ENCODE measurements around the gene IL17RA. TPM values are rescaled to one million over a fixed set of nuclear protein-coding genes. Genes with fewer than 3 reads are reported as not detected.
"Not testable (repeated sequence)": the region's sequence is repeated elsewhere in the genome, so short reads cannot be mapped to it uniquely, and the experiment has no call there.

Gene IL17RA
- polyA plus RNA-seq (2012; ENCODE audit: low read depth, missing spikeins): 2.3 TPM

GRCh38 chr22:17084554-17085276 is at the start of gene IL17RA:
Gene IL17RA (plus strand): TSS chr22:17085000. CDS start chr22:17085092, 92 bp downstream.
- DNase-seq (ENCODE audit: insufficient read length, low spot score): peak; percentile 89
- FAIRE-seq: peak; percentile 96

GRCh38 chr22:17035246-17035645 is 49.6 kb upstream of the IL17RA start:
- DNase-seq (ENCODE audit: insufficient read length, low spot score) (no peak), FAIRE-seq (no peak)
- TF ChIP-seq POLR2A (IDR thresholded peaks at IDR 0.05; ENCODE audit: low read depth, low read length): no peak
- TF ChIP-seq TAF1 (IDR thresholded peaks at IDR 0.05; ENCODE audit: low read depth, low read length): no peak
- TF ChIP-seq POLR2AphosphoS5 (IDR thresholded peaks at IDR 0.05; ENCODE audit: low read depth, low read length): no peak
- no peak for TF ChIP-seq POU2F2 (IDR thresholded peaks at IDR 0.05; ENCODE audit: low read depth, low read length)
- no peak for TF ChIP-seq PAX5 (IDR thresholded peaks at IDR 0.05; ENCODE audit: insufficient read depth, low read length, severe bottlenecking)
- TF ChIP-seq SPI1 (IDR thresholded peaks at IDR 0.05; ENCODE audit: low read depth, low read length): no peak

More at GRCh38 chr22:17084554-17085276, at the start of gene IL17RA:
- TF ChIP-seq POLR2AphosphoS5 (IDR thresholded peaks at IDR 0.05; ENCODE audit: low read depth, low read length) (peak; percentile 36; the same call in 1 of the 2 replicates), PAX5 (IDR thresholded peaks at IDR 0.05; ENCODE audit: insufficient read depth, low read length, severe bottlenecking) (no peak), TAF1 (IDR thresholded peaks at IDR 0.05; ENCODE audit: low read depth, low read length) (peak; percentile 71; the same call in 1 of the 2 replicates), POU2F2 (IDR thresholded peaks at IDR 0.05; ENCODE audit: low read depth, low read length) (0 out of 2 replicates have a peak, but pooled peaks have one; percentile 9), POLR2A (IDR thresholded peaks at IDR 0.05; ENCODE audit: low read depth, low read length) (peak; percentile 58; the same call in 1 of the 2 replicates), SPI1 (IDR thresholded peaks at IDR 0.05; ENCODE audit: low read depth, low read length) (0 out of 2 replicates have a peak, but pooled peaks have one; percentile 7)

GRCh38 chr22:17035976-17036841 is 48.6 kb upstream of the IL17RA start:
- not testable (repeated sequence) for FAIRE-seq; DNase-seq (ENCODE audit: insufficient read length, low spot score)

- not testable (repeated sequence) for DNase-seq (ENCODE audit: insufficient read length, low spot score); FAIRE-seq
These were observed 47.7 kb upstream of the IL17RA start for GRCh38 chr22:17036842-17037711.

GRCh38 chr22:17043521-17043920 is 41.3 kb upstream of the IL17RA start:
- TF ChIP-seq TAF1 (IDR thresholded peaks at IDR 0.05; ENCODE audit: low read depth, low read length) (no peak), PAX5 (IDR thresholded peaks at IDR 0.05; ENCODE audit: insufficient read depth, low read length, severe bottlenecking) (no peak), SPI1 (IDR thresholded peaks at IDR 0.05; ENCODE audit: low read depth, low read length) (peak; percentile 31; the same call in 1 of the 2 replicates)
- DNase-seq (ENCODE audit: insufficient read length, low spot score): no peak
- no peak for FAIRE-seq

GRCh38 chr22:17046566-17047348 is 38.0 kb upstream of the IL17RA start:
- no peak for TF ChIP-seq POU2F2 (IDR thresholded peaks at IDR 0.05; ENCODE audit: low read depth, low read length)
- no peak for TF ChIP-seq PAX5 (IDR thresholded peaks at IDR 0.05; ENCODE audit: insufficient read depth, low read length, severe bottlenecking)
- no peak for TF ChIP-seq TAF1 (IDR thresholded peaks at IDR 0.05; ENCODE audit: low read depth, low read length)
- TF ChIP-seq POLR2A (IDR thresholded peaks at IDR 0.05; ENCODE audit: low read depth, low read length): no peak
- TF ChIP-seq POLR2AphosphoS5 (IDR thresholded peaks at IDR 0.05; ENCODE audit: low read depth, low read length): no peak
- TF ChIP-seq SPI1 (IDR thresholded peaks at IDR 0.05; ENCODE audit: low read depth, low read length): no peak
- no peak for FAIRE-seq

GRCh38 chr22:17047656-17048055 is 37.1 kb upstream of the IL17RA start:
- no peak for FAIRE-seq
- TF ChIP-seq SPI1 (IDR thresholded peaks at IDR 0.05; ENCODE audit: low read depth, low read length): no peak
- TF ChIP-seq TAF1 (IDR thresholded peaks at IDR 0.05; ENCODE audit: low read depth, low read length): no peak
- no peak for TF ChIP-seq POU2F2 (IDR thresholded peaks at IDR 0.05; ENCODE audit: low read depth, low read length)
- no peak for TF ChIP-seq POLR2A (IDR thresholded peaks at IDR 0.05; ENCODE audit: low read depth, low read length)
- TF ChIP-seq POLR2AphosphoS5 (IDR thresholded peaks at IDR 0.05; ENCODE audit: low read depth, low read length): no peak
- TF ChIP-seq PAX5 (IDR thresholded peaks at IDR 0.05; ENCODE audit: insufficient read depth, low read length, severe bottlenecking): no peak
- DNase-seq (ENCODE audit: insufficient read length, low spot score): no peak

More at GRCh38 chr22:17046566-17047348, 38.0 kb upstream of the IL17RA start:
- DNase-seq (ENCODE audit: insufficient read length, low spot score): no peak

GRCh38 chr22:17056058-17056457 is 28.7 kb upstream of the IL17RA start:
- TF ChIP-seq POLR2AphosphoS5 (IDR thresholded peaks at IDR 0.05; ENCODE audit: low read depth, low read length) (no peak), TAF1 (IDR thresholded peaks at IDR 0.05; ENCODE audit: low read depth, low read length) (no peak), SPI1 (IDR thresholded peaks at IDR 0.05; ENCODE audit: low read depth, low read length) (no peak), POLR2A (IDR thresholded peaks at IDR 0.05; ENCODE audit: low read depth, low read length) (no peak), PAX5 (IDR thresholded peaks at IDR 0.05; ENCODE audit: insufficient read depth, low read length, severe bottlenecking) (no peak), POU2F2 (IDR thresholded peaks at IDR 0.05; ENCODE audit: low read depth, low read length) (no peak)
- FAIRE-seq: peak; percentile 9
- no peak for DNase-seq (ENCODE audit: insufficient read length, low spot score)

Measured in GM12891 (cell line).